Stimulated activated CD4-positive, alpha-beta T cell treated with anti-CD3 and anti-CD28 coated beads, Interleukin-1b, Interleukin-23, amount 100 ng/mL, for 24 hours (primary cell): ENCODE measurements around the gene CHD8.
"Not testable (repeated sequence)": the region's sequence is repeated elsewhere in the genome, so short reads cannot be mapped to it uniquely, and the experiment has no call there.

ENCODE experiments used
- DNase-seq, 4 experiments: peaks; one replicate each; pipeline ENCODE4 v3.0.0-alpha.2; 2020; ENCODE audit warnings: low read depth in 4 of 4, low spot score in 1 of 4

CHD8 gene

GRCh38 chr14:21379338-21379737 lies 76.6 kb downstream of the CHD8 start:
- no peak for DNase-seq

DNA sequence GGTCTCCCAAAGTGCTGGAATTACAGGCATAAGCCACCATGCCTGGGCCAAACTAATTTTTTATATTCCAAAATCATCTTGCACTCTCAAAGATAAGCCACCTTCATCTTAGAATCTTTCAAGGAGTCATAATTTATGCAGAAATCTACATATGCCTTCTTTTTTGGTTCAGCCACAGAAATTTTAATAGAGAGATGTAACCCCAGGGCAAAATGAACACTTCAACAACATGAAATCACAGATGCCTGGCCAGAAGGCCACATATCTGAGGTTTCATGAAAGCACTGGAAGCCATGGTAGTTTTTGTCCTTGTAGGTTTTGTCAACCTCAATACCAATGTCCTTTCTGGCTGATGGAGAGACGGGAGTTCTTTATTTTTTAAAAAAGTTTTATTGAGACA lies 81.9 kb downstream of the CHD8 start:
- DNase-seq = no peak

- not testable (repeated sequence) for DNase-seq
Measured at GRCh38 chr14:21372814-21373213, 83.1 kb downstream of the CHD8 start.

DNA sequence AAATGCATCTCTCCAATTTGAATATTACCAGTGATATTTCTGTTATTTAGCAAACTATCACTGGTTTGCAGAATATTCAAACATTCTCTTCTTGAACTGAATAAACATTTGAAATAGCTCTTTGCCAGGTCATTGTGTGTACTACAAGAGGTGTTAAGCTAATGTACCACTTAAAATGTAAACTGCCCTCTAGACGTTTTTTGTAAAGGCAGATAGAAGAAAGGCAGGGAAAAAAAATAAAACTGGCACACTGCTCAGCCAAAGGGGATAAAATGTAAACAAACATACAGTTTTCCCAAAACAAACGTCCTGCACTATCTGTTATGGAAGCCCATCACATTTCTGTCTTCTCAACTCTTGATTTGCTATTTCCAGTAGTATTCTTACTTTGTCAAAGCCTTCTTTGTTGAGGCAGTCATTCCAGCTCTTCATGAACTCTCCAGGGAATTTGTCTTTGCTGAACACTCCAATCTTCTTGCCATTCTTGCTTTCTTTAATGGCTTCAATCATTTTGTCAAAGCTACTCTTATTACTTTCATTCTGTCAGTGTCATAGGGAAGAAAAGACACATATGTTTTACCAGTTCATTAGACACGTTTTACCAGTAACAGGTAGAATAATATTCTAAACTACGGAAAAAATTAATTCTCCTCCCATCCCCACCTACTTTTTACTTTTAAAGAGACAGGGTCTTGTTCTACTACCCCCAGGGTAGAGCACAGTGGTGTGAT lies 85.8 kb downstream of the CHD8 start:
- no peak for DNase-seq

GRCh38 chr14:21367582-21368144 lies 88.3 kb downstream of the CHD8 start:
- no peak for DNase-seq

DNA sequence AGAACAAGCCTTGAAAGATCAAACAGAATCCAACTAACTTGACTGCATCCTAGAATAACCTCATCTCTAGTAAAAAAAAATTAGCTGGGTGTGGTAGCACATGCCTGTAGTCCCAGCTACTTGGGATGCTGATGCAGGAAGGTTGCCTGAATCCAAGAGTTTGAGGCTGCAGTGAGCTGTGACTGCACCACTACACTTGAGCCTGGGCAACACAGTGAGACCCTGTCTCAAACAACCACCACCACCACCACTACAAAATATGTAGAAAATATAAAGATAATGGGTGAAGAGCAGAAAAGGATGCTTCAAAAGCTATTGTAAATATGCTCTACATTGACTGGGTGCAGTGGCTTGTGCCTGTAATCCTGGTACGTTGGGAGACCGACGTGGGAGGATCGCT lies 99.4 kb downstream of the CHD8 start:
- no peak for DNase-seq

DNA sequence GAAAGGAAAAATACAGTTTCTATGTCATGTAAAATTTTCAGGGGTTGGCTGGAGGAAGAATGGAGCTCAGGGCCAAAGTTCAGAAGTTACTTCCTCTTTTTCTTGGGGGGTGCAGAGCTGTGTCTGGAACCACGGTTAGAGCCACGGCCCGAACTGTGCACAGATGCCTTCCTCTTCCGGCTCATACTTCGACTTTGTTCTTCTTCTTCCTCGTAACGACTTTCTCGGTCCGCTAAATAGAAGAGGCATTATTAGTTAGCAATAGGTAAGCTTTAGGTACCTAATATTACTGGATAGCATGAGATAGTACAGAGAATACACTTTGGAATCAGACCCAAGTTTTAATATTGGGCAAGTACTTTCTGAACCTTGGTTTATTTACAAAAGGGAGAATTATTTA lies 103.3 kb downstream of the CHD8 start:
- DNase-seq = no peak

DNA sequence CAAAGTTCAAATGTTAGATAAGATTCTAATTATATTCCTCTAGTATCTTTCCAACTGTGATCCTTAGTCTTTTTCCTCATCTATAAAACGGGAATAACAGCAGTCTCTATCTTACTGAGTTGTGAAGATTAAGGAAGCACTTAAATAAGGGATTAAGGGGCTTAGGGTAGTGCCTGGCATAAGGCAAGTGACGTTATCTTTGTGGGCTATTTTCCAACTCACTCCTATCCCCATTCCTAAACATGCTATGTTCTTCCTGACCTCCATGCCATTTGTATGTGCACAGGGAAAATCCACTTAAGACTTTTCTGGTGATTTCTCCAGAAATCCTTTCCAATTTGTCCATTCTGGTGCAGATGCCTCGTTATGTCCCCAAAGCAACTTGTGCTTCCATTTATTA lies 105.4 kb downstream of the CHD8 start:
- DNase-seq = no peak

DNA sequence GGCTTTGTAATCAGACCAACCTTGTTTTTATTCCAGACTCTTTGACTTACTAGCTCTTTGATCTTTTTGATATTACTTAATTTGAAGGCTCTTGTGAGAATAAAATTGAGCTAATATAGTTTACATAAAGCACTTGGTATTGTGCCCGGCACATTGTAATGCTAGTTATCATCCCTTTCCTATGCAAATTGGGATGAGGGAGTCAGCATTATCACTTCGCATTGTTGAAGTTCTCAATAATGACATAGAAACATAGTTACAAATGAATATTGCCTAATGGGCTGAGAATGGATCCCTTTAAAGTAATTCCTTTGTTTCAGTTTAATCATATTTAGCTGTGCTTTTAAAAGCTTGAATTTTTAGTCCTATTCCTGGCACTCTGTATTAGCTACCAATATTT lies 108.7 kb downstream of the CHD8 start:
- no peak for DNase-seq

DNA sequence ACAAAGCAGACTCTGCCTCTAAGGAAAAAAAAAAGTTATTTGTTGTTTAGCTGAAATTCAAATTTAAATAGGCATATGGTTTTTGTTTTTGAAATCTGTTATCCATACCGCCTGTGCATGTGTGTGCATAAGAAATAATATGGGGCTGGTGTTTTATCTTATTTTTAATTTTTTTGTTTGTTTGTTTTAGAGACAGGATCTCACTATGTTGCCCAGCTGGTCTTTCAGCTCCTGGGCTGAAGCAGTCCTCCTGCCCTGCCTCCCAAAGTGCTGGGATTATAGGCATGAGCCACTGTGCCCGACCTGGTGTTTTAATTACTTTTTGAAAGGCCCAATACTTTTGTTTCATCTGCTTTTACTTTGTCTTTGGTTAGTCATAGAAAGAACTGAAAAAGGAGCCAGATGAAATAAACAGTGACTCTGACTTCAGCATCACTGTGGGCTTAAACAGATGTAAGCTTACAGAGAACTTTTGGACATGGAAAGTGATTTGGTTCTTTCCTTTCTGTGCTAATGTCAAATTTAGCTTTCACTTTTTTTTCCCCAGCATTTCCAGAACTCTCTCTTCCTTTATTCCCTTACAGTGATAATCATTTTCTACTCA lies 109.3 kb downstream of the CHD8 start:
- no peak for DNase-seq

- no peak for DNase-seq
Measured at GRCh38 chr14:21343035-21343794, 112.7 kb downstream of the CHD8 start.
